A549 (cell line): ENCODE results near the gene GTPBP1.

Source experiments
- CTCF ChIP-seq: fragments of >200 bp; sonication (Bioruptor Twin); formaldehyde crosslinking; IDR thresholded peaks from 3 replicates; pipeline ENCODE4 v1.5.1; 2016
- REST ChIP-seq: fragments of 200-600 bp; sonication (generic); IDR thresholded peaks from 2 replicates; pipeline ENCODE4 v1.6.1; 2016; ENCODE audit warnings: antibody characterized with exemption, mild to moderate bottlenecking, moderate library complexity

DNA sequence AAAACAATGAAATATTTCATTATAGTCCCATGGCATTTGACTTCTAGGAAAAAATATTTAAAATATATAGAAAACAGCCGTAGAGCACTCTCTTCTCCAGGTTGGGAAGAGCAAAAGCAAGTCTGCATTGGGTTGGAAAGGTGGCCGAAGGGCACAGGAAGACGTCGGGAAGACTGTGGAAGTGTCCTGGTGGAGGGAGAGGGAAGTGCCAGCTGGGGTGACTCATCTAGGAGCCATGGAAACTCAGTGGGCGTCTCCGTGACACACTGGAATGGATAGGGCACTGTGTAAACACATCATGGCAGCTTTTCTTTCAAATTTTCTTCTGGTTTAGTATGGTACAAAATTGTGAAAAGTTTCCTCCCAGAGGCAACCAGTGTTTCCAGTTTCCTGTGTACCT is 12.7 kb downstream of the GTPBP1 start:
- TF ChIP-seq REST: no peak
- no peak for TF ChIP-seq CTCF
